PFSK-1 (cell line): ENCODE measurements around the gene B3GALT6.

Source experiments
- FOXP2 ChIP-seq: optimal IDR thresholded peaks from 2 replicates; pipeline ENCODE3; 2011; ENCODE audit warnings: borderline replicate concordance, control low read depth, inconsistent platforms; ENCODE audit not compliant: insufficient read depth; ENCODE audit errors: extremely low read length, extremely low read depth
- POLR2AphosphoS5 ChIP-seq: IDR thresholded peaks from 2 replicates; pipeline ENCODE4 v1.6.1; 2012; ENCODE audit warnings: low read depth, mild to moderate bottlenecking, control low read depth, low read length, moderate library complexity
- REST ChIP-seq, 2 experiments: IDR thresholded peaks; 2 replicates each; pipeline versions ENCODE4 v1.6.1 to v1.8.0; 2011 to 2012; ENCODE audit warnings: low read depth in 2 of 2, low read length in 2 of 2, control low read depth in 1 of 2, inconsistent platforms in 1 of 2, mild to moderate bottlenecking in 1 of 2, moderate library complexity in 1 of 2; ENCODE audit not compliant: insufficient read depth in 1 of 2
- SIN3A ChIP-seq: IDR thresholded peaks from 2 replicates; pipeline ENCODE4 v1.6.1; 2012; ENCODE audit warnings: mild to moderate bottlenecking, low read length, moderate library complexity, borderline replicate concordance; ENCODE audit not compliant: insufficient read depth
- TAF1 ChIP-seq: IDR thresholded peaks from 2 replicates; pipeline ENCODE4 v1.6.1; 2012; ENCODE audit warnings: low read length, control low read depth, borderline replicate concordance; ENCODE audit not compliant: insufficient read depth

The B3GALT6 gene

GRCh38 chr1:1273209-1273511, 41.1 kb downstream of the B3GALT6 start:
- TF ChIP-seq REST (IDR thresholded peaks at IDR 0.05; ENCODE audit: insufficient read depth in 1 of 2, low read depth in 2 of 2, low read length in 2 of 2): no peak
- no peak for TF ChIP-seq FOXP2

- TF ChIP-seq TAF1 (peak; percentile 72; the same call in 1 of the 2 replicates), SIN3A (no peak; the same call in 1 of the 2 replicates), FOXP2 (peak; percentile 75), REST (IDR thresholded peaks at IDR 0.05; ENCODE audit: insufficient read depth in 1 of 2, low read depth in 2 of 2, low read length in 2 of 2) (peak in 1 of 2 experiments; percentile 27; a peak in 1 of 4 replicates), POLR2AphosphoS5 (peak; percentile 83)
Measured at GRCh38 chr1:1273512-1274298, 41.7 kb downstream of the B3GALT6 start, which contains the start of gene UBE2J2. TSS of gene UBE2J2 (minus strand) at chr1:1273854. CDS start at chr1:1267992, 5,862 bp downstream.

GRCh38 chr1:1274299-1274930, 42.4 kb downstream of the B3GALT6 start:
- no peak for TF ChIP-seq REST (IDR thresholded peaks at IDR 0.05; ENCODE audit: insufficient read depth in 1 of 2, low read depth in 2 of 2, low read length in 2 of 2)
- no peak for TF ChIP-seq POLR2AphosphoS5
- no peak for TF ChIP-seq SIN3A
- TF ChIP-seq FOXP2: no peak
- TF ChIP-seq TAF1: no peak

- TF ChIP-seq REST (IDR thresholded peaks at IDR 0.05; ENCODE audit: insufficient read depth in 1 of 2, low read depth in 2 of 2, low read length in 2 of 2): no peak
- TF ChIP-seq SIN3A: no peak
- TF ChIP-seq TAF1: no peak
- no peak for TF ChIP-seq FOXP2
- TF ChIP-seq POLR2AphosphoS5: no peak
Measured at GRCh38 chr1:1274931-1275431, 42.9 kb downstream of the B3GALT6 start.

- TF ChIP-seq SIN3A: no peak
Measured at GRCh38 chr1:1275836-1276235, 43.8 kb downstream of the B3GALT6 start.
